Embryonic facial prominence (tissue), 1 donor: Measurements from ENCODE around the gene CXCL9.
"Not testable (repeated sequence)": the region's sequence is repeated elsewhere in the genome, so short reads cannot be mapped to it uniquely, and the experiment has no call there.

Experiments
- DNase-seq: peaks from one replicate; pipeline ENCODE4 v3.0.0-alpha.2; 2016; ENCODE audit errors: extremely low spot score

CXCL9 gene

DNA sequence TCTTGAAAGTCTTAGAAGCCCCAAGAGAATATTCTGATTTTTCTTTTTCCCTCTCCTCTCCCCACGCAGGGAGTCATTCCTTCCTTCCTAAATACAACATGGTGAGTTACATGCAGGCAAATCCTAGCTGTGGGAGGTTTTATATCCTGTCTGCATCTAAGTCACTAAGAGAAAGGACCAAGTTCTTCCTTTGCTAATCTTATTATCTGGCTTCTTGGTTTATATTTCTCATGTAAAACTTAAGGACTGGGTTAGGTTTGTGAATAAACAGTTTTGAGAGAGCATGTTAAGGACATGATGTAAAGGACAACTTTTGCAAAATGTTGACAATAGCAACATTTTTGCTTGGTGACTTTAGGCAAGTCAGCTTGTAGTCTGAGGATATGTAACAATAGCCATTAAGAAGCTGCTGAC lies 5.1 kb upstream of the CXCL9 start:
- no peak for DNase-seq

DNA sequence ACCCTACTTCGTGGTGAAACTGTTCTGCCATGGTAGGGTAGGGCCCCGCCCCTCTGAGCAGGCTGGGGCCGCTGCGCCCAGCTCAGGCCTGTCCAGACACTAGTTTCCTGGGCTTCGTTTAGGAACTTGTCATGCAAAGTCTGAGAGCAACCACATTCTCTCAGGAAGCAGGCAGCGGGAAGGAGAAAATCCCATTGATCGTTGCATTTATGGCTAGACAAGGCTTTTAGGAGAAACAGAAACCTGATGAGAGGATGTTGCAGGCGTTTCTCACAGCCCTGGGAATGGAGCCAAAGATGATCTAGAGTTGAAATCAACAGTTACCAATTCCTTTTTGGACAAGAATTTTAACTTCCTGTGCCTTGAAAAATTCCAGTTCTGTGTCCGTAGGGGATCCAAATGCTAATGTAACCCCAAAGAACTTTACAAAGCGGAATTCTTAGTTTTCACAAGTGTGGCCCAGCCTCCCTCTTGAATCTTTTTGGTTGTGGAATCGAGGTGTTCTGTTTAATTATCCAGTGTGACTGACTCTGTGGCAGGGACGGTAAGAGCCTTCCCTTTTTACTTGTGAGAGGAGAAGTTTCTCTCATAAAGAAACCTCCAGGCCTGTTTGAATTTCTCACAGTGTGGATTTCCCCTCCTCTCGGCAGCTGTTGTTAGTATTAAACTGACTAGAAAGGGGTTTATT lies 4.5 kb upstream of the CXCL9 start:
- peak; percentile 18 for DNase-seq

DNA sequence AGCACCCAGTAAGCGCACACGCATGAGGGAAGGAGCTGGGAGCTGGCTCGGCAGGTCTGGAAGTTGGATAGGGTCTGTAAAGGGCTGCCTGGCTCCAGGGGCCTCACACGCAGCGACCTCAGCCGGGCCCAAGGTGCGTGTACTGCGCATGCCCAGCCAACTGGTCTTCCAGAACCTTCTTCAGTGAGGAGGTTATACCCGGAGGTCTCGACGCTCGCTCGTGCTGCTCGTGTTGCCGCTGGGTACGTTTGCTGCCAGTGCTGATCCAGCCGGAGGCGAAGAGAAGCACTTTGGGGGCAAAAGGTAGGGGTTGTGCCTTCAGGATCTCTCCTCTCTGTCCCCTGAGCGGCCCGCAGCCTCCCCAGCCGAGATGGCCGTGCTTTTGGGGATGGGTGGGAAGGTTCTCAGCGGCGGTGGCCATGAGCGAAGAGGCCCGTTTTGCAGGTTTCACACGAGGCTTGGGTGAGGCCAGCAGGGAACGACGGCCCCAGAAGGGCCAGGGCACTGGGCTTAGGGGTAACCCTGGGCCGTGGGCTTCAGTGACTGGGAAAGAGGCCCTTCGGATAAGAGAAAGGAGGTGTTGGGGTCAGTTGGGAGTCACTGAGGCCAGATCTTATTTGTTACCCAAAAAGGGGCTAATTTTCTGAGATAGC lies 3.8 kb upstream of the CXCL9 start:
- DNase-seq = no peak

DNA sequence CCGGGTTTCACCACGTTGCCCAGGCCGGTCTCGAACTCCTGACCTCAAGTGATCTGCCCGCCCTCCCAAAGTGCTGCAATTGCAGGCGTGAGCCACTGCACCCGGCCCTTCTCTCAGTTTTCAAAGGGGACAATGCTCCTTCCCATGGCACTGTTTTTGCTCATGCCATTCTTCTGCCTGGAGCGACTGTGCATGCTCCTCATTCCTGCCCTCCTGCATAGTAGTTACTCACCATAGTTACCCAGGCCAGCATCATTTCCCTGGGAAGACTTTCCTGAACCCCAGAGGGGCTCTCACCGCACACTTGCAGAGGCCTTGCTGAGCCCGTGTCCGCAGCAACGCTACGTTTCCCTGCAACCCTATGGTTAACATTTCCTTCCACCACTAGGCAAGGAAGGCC lies 3.3 kb upstream of the CXCL9 start:
- no peak for DNase-seq

DNA sequence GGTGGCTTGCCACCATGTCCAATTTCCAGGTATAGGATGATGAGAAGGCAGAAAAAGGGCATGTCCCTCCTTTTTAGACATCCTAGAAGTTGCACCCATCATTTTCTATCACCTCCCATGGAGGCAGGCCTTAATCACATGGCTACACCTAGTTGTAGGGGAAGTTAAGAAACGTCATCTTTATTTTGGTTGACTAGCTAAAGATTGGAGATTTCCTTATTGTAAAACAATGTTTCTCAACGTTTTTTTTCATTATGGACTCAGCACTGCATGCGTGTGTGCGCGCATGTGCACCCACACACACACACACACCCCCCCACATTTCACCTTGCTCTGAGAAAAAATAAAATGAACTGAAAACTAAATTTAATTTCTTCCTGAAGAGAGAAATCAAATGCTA lies 2.0 kb upstream of the CXCL9 start:
- no peak for DNase-seq

DNA sequence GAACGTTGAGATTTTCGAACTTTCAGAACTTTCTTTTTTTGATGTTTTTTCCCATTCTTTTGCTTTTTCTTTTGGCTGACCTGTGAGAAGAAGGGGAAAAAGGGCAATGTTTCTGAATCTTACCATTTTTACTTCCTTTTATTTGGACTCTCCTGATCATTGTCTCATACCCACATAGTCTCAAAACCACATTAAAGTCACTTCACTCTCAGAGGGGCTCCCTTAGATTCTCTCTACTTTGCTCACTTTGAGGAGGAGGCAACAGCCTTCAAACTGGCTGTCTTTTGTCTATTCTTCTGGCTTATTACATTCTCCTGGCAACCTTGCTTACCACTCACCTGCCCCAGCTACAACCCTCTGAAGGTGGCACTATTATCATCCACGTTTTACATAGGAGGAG lies 3.7 kb downstream of the CXCL9 start:
- DNase-seq = no peak

DNA sequence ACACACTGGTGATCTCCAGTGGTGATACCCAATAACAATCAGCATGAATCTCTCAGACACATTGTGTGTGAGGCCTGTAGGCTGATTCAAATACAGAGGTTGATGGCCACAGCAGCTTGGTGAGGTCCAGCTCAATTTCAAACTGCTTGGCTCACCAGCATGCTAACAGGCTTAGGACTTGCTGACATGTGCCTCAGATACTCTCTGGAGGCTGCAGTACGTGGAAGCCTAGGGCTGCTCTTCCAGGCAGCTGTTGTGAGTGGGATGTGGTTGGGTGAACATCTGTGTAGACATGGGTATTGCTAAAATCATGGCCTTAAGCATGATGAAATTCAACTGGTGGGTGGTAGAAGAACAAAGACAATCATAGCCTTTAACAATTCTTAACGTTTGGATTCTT lies 4.3 kb downstream of the CXCL9 start:
- no peak for DNase-seq

DNA sequence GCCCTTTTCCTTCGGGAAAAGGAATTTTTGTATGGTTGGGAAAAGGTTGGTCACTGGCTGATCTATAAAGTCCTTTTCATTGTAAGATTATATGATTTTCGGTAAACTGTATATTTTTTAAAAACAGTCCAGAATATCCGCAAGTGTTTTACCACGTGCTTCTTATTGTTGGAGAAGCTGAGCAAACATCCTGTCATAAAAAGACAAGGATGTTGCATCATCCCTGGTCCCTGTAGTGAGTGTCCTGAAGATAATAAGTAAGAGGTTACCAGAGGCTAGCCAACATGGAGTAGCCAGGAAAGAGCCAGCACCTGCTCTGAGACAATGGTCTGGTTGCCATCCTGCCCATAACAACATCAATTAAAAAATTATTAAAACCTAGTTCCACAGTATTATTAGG lies 5.1 kb downstream of the CXCL9 start:
- DNase-seq = no peak

DNA sequence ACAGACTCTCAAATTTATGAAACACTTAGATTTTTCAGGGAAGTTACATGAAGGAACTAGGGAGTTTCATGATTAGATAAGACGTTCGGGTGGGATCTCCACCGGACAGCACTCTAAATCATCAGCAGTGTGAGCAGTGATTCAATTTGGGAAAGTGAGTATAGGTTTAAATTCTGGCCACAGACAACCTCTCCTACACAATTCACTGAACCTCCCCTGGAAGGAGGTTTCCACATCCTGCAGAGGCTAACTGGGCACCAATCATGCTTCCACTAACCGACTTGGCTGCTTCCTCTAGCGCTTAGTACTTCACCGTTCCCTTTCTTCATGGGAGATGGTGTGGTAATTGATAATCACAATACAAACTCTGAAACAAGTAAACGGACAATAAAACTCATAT lies 5.6 kb downstream of the CXCL9 start:
- DNase-seq = no peak

DNA sequence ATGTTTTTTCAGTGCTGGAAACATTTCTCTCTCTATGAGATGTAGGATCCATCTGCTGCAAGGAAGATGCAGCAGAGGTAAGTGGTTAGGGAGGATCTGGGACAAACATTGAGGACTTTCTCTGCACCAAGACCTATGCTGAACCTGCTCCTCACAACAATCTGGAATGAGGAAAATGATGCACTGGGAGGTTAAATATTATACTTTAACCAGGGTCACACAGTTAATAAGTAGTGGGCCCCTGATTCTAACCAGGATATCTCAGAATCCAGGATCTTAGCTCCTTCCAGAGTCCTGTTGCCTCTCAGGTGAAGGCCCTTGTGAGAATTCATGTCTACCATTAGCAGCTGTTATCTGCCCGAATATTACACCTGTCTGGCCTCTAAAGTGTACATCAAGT lies 7.0 kb downstream of the CXCL9 start:
- no peak for DNase-seq

DNA sequence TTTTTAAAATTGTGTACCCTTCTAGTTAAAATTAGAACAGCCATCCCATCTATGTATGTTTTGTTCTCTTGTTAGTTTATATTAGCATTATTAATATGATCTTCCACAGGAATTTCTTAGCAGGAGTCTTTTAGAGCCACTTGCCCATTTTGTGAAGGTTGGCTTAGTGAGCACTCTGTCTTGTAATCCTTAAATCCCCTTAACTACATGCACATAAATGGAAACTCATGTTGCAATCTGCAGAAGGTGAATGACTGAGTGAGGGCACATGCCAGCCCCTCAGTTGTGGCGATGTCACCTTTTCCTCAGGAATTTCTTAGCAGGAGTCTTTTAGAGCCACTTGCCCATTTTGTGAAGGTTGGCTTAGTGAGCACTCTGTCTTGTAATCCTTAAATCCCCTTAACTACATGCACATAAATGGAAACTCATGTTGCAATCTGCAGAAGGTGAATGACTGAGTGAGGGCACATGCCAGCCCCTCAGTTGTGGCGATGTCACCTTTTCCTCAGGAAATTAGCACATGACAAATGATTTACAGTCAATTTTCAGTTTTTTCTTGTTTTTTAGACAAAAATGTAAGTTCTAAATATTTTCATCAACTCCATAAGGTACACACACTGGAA lies 8.7 kb downstream of the CXCL9 start:
- not testable (repeated sequence) for DNase-seq

DNA sequence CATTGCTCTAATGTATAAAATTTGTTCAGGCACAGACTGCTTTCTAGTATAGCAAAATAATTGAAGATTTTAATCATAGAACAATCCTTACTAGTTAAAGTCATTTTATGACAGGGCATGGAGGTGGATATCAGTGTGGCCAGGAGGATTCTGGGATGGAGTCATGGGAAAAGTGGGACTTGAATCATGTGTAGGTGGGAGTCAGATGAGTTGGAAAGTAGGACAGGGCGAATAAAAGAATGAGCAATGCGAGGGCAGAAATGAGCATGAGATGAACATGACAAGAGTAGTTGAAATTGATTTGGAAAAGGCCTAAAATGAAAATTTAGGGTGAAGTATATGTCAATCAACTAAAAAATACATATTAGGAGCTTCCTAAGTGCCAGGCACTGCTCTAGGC lies 9.4 kb downstream of the CXCL9 start:
- no peak for DNase-seq

DNA sequence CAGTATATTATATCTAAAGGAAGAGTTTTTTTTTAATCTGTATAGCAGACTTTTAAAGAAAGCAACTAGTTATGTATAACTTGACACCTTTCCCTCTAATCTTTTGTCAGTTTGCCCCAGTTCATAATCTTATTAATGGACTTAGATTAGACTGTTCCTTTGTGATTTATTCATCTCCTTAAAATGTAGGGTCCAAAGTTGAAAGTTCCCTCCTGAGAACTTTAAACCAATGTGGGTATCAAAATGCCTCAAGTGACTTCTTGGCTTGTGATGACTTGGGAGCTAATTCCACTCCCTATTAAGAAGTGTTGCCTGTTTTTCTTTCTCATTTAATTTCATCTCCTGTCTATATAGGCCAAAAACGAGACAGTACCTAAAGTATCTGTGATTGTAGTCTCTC lies 10.2 kb downstream of the CXCL9 start:
- no peak for DNase-seq

DNA sequence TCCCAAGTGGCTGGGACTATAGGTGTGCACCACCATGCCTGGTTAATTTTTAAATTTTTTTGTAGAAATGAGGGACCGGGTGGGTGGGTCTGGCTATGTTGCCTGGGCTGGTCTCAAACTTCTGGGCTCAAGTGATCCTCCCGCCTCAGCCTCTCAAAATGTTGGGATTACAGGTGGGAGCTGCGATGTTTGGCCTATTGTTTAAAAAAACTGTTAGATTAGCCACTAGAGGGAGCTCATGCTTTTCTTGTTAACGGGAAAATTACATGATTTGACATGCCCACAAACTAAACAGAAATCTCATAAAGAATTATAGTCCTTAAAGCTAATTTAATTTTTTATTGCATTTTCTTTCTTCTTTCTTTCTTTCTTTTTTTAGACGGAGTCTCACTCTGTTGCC lies 11.6 kb downstream of the CXCL9 start:
- peak; percentile 10 for DNase-seq

DNA sequence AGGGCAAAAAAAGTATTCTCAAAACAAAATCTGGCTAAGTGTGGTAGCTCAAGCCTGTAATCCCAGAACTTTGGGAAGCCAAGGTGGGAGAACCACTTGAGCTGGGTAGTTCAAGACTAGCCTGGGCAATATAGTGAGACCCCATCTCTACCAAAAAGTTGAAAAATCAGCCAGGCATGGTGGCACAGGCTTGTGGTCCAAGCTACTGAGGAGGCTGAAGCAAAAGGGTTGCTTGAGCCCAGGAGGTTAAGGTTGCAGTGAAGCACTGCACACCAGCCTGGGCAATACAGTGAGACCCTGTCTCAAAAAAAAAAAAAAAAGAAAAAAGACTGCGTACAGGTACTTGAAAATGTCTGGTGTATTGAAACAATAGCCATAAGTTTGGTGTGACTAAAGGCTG lies 14.8 kb downstream of the CXCL9 start:
- no peak for DNase-seq

DNA sequence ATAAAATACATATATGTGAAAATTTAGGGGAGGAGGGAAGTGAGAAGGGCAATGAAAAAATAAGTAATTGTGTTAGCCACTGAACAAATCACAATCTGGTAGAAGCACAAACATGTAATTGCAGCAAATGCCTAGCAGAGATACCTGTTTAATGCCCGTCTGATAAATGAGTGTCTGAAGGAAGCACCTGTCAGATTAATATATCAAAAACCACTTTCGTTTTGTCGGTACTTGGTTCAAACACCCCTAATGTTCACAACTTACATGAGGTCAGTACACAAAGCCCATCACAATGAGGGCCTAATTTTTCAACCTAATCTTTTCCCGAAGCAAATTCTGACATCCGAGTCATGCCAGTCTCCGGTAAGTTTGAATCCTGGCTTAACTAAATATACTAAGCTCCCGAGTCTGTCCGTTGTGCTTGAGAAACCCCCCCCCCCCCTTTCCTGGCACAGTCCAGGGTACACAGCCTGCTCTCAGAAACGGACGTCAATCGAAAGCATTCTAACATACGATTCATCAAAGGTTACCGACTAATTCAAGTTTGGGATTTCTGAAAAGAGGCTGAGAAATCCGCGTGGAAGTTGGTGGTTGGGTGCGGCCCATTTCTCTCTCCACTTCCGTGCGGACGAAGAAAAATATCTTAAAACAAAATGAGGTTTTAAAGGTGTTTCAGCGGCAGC lies 17.3 kb downstream of the CXCL9 start:
- DNase-seq = no peak

DNA sequence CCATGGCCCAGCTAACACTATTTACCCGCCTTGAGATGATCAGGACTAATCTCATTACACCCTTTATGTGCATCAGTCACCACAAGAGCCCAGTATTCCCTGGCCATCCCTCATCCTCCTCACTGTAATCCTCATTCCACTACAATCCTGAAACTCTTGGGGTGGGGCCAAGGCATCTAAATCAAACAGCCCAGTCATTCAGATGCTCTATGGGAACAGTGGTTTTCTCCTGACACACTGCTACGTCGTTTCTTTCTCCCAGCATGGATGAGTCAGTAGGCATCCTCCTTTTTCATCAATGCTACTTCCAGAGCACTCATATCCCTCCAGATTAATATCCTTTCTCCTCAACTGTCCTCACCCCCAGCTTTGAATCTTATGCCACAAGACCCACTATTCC lies 22.2 kb downstream of the CXCL9 start:
- DNase-seq = no peak

DNA sequence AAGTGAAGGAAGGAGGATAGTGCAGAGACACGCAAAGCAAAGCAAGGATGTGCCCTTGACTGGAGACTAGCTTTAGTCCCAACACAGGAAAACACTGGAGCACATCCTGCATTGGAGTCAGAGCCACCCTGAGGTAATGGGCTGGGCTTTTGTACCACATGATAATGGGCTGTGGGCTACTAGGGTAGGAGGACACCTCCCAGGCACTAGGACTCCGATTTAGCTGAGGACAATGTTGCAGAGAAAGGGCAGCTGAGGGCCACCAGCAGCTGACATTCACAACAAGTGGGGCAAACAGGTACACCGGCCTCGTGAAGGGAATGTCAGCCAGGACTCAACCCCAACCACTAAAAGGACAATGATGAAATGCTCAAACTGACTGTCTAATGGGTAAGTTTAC lies 26.7 kb downstream of the CXCL9 start:
- no peak for DNase-seq

DNA sequence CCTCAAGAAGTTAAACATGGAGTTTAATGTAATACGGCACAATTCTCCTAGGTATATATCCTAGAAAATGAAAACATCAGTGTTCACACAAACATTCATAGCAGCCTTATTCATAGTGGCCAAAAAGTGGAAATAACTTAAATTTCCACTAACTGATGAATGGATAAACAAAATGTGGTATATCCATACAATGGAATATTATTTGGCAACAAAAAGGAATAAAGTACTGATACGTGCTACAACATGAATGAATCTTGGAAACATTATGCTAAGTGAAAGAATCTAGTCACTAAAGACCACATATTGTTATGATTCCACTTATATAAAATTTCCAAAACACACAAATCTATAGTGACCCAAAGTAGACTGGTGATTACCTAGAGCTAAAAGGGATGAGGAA lies 31.1 kb downstream of the CXCL9 start:
- DNase-seq = no peak

DNA sequence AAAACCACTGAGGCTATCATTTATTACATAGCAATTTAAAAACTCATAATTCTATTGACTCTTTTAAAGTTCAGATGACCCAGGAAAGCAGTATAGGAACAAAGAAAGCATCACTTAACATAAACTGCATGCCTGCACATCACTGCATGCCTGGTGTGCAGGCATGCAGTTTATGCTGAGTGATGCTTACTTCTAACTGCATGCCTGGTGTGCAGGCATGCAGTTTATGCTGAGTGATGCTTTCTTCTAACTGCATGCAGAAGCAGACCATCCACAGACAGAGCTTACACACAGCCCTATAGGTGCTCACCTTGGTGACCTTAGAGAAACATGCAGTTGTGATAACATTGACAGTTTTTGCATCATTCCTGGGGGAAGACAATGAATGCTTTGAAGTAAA lies 33.5 kb downstream of the CXCL9 start:
- DNase-seq = no peak

DNA sequence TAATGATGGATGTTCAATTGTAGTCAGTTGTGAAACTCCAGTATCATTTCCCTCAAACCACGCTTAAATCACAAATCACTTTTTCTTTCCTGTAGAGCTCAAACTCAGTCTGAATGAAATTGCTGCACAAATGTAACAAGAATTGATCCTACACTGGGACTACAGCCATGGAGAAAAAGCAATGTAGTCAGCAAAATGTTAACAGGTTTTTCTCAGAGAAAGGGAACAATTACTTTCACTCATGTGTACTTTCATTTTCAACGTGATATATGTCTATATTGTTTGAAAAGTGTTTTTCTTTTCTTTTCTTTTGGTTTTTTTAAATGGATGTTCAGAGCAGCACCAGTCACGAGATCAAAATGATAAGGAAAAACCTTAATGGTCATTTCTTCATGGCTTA lies 39.2 kb downstream of the CXCL9 start:
- no peak for DNase-seq

DNA sequence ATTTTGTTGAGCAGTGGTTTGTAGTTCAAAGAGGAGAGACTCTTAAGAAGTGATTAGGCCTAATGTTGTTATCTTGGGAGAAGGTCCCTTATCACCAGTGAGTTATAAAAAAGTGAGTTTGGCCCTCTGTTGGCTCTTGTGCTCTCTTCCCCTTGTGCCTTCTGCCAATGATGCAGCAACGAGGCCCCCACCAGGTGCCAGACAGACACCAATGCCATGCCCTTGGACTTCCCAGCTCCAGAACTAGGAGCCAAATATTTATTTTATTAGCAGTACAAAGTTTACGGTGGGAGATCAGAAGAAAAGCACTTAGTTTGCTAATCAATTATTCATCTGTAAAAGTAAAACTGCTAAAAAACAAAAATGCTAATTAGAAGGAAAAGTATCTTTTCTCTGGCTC lies 43.8 kb downstream of the CXCL9 start:
- no peak for DNase-seq

DNA sequence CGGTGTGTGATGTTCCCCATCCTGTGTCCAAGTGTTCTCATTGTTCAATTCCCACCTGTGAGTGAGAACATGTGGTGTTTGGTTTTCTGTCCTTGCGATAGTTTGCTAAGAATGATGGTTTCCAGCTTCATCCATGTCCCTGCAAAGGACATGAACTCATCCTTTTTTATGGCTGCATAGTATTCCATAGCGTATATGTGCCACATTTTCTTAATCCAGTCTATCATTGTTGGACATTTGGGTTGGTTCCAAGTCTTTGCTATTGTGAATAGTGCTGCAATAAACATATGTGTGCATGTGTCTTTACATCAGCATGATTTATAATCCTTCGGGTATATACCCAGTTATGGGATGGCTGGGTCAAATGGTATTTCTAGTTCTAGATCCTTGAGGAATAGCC lies 45.2 kb downstream of the CXCL9 start:
- not testable (repeated sequence) for DNase-seq
